Stimulated activated CD4-positive, alpha-beta T cell treated with anti-CD3 and anti-CD28 coated beads, Interleukin-4, amount 100 ng/mL, for 24 hours (primary cell): ENCODE data around the gene LAMA5.

Experiments
- DNase-seq: peaks from one replicate; pipeline ENCODE4 v3.0.0-alpha.2; 2020

The LAMA5 gene

DNA sequence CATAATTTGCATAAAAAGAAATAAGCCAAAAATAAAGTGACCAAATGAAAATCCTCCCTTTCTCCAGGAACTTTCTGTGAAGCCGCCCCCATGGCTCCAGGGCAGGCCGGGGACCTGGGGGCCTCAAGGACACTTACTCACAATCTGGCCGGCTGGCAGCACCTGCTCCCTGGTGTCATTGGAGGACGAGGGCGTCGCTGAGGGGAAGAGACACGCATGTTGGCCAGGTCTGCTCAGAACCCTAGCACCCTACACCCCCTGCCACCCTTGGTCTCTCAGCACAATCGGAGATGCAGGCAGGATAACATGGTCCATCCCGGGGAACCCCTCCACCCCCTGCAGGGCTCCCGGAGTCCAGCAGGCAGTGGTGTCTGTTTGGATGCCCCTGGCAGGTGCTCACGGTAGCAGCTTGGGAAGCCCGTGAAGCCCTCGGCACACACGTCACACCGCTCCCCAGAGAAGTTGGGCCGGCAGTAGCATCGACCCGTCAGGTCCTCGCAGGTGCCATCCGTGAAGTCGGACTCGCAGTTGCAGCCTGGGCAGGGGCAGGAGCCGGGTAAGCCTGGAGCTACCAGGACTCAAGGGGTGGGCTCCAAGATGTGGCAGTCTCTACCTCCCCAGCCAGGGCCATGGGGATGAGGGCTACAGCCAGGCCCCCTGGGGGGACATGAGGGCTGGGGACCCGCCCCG lies 21.3 kb downstream of the LAMA5 start:
- DNase-seq, result no peak

DNA sequence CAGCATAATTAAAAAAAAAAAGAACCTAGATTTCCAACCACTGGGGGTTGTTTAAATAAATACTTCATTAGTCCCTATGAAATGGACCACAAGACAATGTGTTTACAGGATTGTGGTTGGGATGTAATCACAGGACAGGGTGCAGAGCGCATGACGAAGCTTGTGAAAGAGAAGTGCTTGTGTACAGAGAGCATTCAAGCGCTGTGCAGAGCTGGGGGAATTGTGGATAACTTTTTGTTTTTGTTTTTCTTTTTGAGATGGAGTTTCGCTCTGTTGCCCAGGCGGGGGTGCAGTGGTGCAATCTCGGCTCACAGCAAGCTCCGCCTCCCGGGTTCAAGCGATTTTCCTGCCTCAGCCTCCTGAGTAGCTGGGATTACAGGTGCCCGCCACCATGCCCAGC lies 22.3 kb downstream of the LAMA5 start:
- no peak for DNase-seq

DNA sequence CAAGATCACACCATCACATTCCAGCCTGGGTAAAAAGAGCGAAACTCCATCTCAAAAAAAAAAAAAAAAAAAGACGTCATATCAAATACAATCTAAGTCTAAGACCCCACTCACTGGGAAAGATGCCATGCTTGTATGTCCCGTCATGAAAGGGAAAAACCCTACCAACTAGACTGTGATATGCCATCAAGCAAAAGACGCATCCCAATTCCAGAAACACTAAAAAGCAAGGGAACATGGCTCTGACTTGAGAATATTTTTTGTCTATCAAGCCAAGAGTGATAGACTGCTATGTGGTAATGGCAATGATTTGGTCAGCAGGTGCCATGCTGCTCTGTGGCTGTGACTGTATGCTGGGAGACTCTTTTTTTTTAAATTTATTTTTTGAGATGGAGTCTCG lies 23.0 kb downstream of the LAMA5 start:
- DNase-seq, result no peak

DNA sequence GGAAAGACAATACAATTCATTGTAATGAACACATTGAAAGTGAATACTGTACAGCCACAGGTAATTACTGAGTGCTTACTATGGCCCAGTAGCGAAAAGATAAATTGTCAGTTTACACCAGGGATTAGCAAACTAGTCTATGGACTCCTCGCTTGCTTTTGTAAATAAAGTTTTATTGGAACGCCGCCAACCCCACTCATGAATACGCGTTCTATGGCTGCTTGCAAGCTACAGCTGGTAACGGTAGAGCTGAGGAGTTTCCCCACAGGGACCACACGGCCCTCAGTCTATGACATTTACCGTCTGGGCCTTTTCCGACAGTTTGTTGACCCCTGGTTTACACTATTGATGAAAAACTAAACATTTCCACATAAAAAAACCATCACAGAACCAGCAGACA lies 24.2 kb downstream of the LAMA5 start:
- DNase-seq, result no peak

DNA sequence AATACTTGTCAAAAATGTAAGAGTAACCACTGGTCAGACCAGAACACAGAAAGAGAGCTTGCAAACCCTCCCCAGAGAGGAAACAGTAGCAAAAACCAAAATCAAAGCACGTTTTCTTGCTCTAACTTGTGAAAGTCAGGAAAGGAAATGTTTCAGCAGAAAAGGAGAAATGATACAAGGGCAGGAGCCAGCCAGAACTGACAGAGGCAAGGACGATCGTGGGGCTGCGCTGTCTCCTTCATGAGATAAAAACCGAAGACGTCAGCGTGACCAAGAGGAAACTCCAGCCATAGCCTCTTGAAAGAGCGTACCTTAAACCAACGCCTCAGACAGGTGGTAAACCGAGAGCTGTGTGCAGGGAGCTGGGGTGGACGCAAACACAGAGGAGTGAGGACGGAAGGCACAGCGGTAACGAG lies 27.5 kb downstream of the LAMA5 start:
- no peak for DNase-seq

DNA sequence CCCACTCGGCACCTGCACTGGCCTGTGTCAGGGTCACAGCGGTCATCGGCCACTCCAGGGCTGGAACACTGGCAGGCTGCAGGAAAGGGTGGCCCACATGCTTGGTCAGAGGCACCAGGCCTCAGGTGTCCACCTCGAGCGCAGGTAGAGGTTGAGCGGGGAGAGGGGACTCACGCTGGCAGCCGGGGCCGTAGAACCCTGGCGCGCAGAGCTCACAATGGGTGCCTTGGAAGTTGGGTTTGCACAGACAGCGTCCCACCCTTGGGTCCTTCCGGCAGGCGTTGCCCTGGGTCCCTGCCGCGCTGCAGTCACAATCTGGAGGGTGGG lies 28.9 kb downstream of the LAMA5 start:
- DNase-seq, result no peak

DNA sequence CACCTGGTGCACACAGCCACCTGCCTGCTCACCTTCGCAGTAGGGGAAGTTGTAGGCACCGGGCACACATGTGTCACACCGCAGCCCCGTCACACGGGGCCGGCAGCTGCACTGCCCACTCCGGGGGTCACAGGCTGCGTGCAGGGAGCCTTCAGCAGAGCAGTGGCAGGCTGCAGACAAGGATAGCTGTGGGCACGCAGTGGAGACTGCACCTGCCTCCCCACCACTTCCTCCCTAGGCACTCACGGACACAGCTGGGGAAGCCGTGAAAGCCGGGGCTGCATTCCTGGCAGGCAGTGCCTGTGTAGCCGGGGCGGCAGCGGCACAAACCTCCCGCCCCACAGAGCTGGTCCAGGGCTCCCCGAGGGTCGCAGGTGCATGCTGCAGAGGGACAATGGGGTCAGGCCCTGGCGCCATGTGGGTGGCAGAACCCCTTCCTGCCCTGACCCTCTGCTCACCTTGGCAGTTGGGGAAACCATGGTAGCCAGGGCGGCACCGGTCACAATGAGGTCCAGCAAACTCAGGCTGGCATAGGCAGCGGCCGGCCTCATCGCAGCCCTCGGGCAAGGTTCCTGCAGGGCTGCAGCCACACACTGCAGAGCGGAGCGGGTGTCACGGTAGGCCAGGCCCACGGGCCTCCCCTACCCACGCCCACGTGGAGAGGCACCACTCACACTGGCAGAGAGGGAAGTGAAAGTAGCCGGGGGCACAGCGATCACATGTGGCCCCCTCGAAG lies 29.4 kb downstream of the LAMA5 start:
- no peak for DNase-seq

DNA sequence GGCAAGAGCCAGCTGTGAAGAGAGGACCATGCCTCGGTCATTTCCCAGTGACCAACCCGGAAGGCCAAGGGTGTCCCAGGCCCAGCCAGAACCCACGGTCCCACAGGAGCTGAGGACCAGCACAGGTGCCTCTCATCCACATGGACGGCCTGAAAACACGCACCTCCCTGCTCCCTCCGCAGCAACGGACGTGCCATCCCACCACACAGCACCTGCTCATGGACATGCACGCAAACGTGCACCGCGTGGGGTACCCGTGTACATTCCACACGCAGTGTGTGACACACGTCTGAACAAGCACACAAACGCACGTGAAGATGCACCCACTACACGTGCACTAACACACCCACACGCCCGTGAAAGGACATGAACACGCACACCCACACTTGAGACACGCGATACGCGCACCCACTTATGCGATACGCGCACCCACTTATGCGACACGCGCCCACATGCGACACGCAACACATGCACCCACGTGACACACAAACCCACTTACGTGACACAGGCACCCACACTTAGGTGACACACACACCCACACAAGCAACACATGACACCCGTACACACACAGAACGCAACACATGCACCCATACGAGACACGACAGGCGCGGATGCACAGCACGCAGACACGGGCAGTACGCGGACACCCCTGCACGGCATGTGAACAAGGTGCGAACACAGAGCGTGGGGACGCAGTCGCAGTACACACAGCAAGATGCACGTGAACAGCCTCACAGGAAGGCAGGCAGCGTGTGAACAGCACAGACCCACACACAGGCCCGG lies 30.1 kb downstream of the LAMA5 start:
- no peak for DNase-seq

DNA sequence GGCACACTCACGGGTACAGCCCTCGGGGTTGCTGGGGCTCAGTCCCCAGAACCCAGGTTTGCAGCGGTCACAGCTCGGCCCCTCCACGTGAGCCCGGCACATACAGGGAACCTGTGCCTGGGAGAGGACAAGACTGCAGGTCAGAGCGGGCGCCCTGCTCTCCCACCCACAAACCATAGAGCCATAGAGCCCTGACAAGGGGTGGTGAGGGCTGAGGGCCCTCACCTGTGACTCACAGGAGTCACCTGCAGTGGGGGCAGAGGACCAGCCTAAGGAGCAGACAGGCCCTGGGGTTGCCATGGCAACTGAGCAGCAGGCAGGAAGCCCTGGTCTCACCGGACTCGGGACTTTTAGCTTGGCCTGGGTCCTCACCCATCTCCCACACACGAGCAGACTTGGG lies 30.8 kb downstream of the LAMA5 start:
- DNase-seq, result no peak

DNA sequence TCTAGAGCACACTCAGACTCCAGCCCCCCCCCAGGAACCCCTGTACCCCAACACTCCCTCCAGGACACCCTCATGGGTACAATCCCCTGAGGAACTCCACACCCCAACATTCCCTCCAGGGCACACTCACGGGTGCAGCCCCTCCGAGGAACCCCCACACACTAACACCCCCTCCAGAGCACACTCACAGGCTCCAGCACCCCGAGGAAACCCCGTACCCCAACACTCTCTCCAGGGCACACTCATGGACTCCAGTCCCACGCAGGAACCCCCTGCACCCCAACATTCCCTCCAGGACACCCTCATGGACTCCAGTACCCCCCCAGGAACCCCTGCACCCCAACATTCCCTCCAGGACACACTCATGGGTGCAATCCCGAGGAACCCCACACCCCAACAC lies 31.6 kb downstream of the LAMA5 start:
- no peak for DNase-seq

DNA sequence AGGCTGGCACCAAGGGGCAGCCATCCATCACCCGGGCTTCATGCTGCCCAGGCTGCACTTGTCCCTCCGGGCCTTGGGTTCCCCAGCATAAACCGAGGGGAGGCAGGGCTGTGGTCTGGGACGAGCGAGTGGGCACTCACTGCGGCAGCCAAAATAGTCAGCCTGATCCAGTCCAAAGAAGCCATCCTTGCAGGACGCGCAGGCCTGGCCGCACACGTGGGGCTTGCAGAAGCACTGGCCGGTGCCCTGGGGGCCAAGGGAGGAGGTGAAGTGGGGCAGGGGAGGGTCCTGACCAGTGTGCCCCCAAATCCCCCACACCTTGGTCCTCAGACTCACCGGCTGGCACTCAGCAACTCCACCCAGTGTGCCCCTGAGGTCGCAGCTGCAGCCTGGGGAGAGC lies 32.2 kb downstream of the LAMA5 start:
- DNase-seq, result no peak

DNA sequence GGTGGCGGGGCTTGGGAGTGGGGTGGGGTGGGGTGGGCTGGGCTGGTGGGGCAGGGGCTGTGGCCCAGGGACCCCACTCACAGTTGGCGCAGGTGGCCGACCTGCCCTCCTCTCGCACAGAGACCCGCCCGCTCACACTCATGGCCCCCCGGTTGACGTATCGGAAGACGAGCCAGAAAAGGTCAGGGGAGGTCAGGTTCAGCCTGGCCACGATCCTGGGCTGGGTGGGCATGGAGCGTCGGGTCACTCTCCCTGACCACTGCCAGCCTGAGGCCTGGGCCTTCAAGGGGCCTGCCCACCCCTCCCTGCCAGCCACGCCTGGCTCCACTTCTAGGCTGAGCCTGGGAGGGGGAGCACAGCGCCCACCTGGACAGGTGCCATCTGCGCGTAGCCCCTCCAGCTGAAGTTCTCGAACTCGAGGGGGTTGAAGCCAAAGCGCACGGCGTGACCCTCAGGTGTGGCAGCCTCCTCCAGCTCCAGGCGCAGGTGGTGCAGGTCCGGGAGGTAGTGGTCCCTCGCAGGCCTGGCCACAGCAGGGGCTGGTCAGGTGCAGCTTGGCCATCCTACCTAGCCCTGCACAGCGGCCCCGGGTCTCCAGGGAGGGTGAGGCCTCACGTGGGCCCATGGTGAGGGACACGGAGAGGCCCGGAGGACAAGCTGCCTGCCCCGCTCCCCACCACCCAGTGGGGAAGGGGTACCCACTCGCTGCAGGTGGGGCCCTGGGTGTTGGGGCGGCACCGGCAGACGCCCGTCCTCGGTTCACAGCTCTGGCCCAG lies 33.1 kb downstream of the LAMA5 start:
- no peak for DNase-seq

DNA sequence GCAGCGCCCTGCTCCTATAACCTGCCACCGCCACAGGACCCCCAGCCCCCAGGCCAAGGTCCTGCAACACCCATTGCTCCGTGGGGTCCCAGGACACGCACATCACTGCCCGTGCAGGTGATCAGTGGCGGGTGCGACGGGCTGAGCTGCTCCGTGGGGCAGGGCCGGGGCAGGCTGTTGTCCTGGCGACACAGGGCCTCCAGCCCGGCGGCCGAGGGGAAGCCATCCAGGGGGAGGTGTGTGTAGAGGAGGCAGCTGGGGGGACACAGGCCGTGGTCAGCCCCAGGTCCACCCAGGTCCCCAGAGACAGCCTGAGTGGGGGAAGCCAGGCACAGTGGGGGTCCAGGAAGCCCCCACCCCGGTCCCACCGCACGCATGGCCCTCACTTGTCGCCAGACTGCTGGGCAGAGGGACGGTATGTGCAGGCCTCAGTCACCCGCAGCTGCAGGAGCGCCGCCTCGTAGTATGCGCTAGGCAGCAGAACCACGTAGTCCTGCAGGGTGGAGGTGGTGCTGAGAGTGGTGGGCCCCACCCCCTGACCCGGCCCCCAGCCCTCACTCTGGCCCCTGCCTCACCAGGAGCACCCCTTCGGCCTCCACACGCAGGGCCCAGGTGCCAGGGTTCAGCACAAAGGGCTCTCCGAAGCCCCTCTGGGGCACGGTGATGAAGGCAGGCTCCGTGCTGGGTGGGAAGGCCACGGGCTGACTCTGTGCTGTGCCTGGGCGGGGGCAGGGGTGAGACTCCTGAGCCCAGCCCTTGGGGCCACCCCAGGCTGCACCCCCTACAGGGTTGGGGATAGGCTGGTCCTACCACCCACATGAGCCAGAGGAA lies 33.9 kb downstream of the LAMA5 start:
- DNase-seq, result no peak

DNA sequence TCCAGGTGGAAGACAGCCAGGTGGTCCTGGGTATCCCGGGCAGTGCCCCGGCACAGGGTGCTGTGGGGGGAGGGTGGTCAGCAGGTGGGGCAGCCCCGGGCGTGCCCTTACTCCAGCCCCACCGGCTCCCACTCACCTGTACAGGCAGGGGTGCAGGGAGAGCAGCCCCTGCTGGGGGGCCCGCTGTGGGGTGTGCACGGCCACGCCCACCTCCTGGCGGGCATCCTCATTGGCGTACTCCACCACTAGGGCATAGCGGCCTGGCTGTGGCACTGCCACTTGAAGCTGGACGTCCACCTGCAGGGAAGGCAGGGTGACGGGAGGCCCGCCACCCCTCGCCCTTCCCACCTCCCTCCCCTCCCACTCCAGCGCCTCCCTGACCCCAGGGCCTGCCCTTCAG lies 34.7 kb downstream of the LAMA5 start:
- DNase-seq, result no peak

DNA sequence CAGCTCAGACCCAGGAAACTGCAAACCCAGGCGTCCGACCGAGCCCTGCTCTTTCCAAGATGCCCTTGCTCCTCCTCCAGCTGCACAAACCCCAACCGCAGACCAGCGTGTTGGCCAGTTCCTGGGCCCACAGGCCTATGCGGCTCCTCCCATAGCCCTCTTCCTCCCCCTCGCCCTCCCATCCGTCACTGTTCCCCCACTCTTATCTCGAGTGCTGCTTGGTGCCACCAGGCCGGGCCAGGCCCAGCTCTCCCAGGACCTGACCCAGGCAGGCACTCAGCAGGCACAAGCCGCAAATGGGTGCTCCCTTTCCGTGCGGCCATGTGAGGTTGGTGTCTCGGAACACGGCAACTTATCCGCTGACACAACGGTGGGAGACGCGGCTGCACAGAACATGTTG lies 35.8 kb downstream of the LAMA5 start:
- no peak for DNase-seq

DNA sequence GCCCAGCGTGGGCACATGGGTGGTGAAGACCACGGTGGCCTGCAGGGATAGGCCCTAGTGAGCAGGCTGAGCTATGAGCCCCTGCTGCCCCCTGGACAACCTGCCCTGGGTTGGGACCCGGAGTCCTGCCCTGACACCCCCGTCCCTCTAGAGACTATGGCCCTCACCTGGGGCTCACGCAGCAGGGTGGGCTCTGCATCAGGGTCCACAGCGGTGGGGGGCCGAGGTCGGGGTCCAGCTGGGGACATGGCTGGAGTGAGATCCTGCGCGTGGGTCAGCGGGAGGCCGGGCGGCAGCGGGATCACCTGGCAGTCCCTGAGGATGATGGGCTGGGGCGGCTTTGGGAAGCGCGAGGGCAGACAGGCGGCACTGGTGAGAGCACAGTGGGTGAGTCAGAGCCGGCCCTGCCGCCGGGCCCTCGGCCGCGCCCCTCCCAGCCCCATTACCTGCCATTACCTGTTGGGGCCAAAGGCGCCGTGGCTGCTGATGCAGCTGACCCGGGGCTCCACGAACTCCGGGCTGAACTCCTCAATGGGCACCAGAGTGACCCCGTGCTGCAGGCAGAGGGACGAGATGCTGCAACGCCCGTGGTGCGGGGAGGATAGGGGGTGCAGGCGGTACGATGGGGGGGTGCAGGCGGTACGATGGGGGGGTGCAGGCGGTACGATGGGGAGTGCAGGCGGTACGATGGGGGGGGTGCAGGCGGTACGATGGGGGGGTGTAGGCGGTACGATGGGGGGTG lies 36.4 kb downstream of the LAMA5 start:
- no peak for DNase-seq

DNA sequence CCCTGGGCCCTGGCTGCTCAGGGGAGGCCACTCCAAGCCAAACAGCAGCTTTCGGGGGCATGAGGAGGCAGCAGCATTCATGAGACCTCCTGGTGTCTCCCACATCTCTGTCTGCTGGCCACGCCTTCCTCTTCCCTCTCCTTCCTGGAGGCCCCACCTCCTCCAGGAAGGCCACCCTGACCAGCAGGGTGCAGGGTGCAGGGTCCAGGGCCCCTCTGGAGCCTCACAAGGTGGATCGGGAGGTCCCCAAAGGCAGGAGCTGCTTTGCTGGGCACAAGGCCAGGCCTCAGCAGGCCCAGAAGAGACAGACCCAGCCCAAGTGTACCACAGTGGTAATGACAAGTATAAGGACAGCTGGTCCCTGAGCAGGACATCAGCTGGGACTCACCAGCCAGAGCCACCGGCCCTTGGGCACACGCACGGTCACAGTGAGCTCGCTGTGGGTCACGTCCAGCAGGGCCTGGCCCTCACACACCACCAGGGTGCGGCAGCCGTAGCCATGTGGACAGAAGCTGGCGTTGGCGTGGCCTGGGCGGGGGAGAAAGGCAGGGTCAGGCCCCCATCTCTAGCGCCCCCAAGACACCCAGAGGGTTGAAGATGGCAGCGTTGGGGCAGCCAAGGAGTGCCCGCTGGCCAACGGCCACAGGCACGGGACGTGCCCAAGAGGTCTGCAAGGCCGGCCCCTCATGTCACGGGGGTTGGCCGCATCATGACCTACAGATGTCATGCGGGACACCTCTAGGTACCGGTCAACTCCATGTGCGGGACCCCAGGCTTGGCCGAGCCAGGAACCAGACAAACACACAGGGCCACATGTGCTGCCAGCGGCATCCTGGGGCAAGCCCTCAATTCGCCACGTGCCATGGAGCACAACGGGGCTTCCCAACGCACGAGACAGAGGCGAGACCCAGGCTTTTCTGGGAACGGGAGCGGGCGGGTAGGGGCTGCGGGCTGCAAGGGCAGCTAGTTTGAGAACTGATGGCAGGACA lies 37.4 kb downstream of the LAMA5 start:
- no peak for DNase-seq

DNA sequence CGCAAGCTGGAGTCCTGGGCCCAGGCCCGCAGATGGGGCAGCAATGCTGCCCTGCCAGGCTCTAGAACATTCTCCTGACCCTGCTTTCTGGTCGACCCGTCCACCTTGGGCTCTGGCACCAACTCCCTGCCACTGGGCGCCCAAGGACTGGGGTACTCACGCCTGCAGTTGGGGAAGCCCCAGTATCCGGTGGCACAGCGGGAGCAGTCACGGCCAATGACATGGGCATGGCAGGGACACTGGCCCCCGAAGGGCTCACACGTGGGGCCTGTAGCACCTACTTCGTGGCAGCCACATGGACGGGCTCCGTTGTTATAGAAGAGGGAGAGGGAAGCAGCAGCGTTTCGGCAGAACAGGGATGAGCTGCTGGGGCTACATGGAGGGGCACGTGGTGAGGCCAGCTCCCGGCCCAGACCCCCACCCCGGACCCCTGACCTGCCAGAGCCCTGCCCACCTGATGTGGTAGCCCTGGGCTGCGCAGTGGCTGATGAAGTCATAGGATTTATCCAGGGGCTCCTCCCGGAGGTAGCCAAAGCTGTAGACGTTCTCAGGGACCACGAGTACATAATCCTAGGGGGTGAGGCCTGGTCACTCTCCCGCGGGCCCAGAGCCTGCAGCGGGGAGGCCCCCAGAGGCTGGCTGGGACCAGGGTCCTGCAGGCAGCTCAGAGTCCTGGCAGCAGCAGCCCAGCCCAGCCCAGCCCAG lies 38.3 kb downstream of the LAMA5 start:
- DNase-seq, result no peak

DNA sequence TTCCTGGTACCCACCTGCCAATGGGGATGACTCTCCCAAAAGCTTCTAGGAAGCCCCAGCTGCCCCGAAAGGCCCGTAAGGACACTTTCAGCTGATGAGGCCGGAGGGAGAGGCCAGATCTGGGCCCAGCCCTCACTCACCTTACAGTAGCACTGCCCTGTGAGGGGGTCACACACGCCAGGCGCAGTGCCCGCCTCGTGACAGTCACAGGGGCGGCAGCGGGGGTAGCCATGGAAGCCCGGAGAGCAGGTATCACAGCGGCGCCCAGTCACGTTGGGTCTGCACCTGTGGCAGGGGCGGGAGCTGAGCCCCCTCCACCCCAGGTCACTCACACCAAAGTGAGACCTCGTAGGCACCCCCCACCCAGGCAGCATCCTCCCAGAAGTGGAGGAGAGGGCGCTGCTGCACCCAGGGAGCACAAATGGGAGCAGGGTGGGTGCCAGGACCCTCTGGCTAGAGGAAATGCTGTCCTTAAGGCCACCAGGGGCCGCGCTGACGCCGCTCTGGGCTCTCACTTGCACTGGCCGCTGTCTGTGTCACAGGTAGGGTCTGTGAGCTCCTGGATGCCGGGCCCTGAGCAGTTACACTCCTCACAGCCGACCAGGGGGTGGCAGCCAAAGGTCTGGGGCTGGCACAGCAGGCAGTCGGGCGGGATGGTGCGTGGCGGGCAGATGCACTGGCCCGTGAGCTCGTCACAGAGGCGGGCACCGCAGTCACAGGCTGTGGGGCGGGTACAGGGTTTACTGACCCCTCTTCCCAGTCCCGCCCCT lies 39.2 kb downstream of the LAMA5 start:
- DNase-seq, result no peak
